ENCODE measurements around the gene WIZ. TPM values are rescaled to one million over a fixed set of nuclear protein-coding genes. Genes with fewer than 3 reads are reported as not detected.
"Not testable (repeated sequence)": the region's sequence is repeated elsewhere in the genome, so short reads cannot be mapped to it uniquely, and the experiment has no call there.

Gene WIZ
- total and polyA plus RNA-seq, 2 donors: 2.9 to 13.3 TPM

DNA sequence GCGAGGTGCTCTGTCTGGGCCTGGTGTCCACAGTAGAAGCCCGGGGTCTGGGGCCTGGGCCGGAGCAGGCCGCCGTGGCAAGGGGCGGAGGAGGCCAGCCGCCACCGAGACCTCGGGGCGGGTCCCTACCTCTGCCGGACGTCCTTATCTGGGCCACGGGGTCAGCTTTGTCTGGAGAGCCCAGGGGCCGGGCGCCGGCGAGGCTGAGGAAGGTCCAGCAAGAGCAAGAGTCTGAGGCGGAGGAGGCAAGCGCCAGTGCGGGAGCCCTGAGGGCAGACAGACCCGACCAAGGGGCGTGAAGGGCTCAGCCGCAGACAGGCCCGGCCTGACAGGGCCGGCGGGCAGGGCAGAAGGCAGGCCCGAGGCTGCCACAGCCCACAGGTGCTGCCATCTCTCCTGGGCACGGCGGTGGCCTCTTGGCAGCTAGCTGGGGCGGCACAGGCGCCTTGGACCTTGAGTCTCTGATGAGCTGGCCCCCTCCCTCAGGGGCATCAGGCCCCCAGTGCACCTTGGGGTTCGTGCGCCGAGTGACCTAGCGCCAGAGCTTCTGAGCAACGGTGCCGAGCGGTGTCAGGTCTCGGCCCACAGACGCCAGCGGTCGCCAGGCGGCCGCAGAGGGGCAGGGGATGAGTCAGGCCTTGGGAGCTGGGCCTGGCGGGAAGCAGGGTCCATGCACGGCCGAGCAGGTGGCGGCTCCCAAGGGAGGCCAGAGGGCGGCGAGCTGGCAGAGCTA is 51.1 kb downstream of the WIZ start:
- Histone ChIP-seq H3K27me3 (ENCODE audit: control insufficient read depth in 2 of 2, insufficient read depth in 1 of 2, low read length in 1 of 2) (no peaks in the 10 kb centered on the region), H3K4me1 (ENCODE audit: control insufficient read depth in 2 of 2, insufficient read depth in 2 of 2, low read length in 2 of 2) (no peaks in the 10 kb centered on the region), H3K27ac (ENCODE audit: low read depth in 1 of 2, low read length in 1 of 2) (no peak overlapping the region), H3K9me3 (ENCODE audit: control insufficient read depth in 2 of 2, insufficient read depth in 1 of 2, low read length in 1 of 2) (no peaks in the 10 kb centered on the region), H3K4me3 (ENCODE audit: low read length in 2 of 2) (no peak overlapping the region), H3K36me3 (ENCODE audit: control insufficient read depth in 2 of 2, insufficient read depth in 2 of 2, low read length in 1 of 2) (peaks cover 84 to 88% of the 10 kb centered on the region in 2 donors)
- DNase-seq (ENCODE audit: low read depth in 6 of 9, low spot score in 9 of 9): no peak
- WGBS: 98% methylated on average over 50 of the region's 50 CpGs

GRCh38 chr19:15397782-15398181 is 52.0 kb downstream of the WIZ start:
- no peaks in the 10 kb centered on the region for H3K9me3 ChIP-seq (ENCODE audit: control insufficient read depth in 2 of 2, insufficient read depth in 1 of 2, low read length in 1 of 2)
- no peak overlapping the region for H3K4me3 ChIP-seq (ENCODE audit: low read length in 2 of 2)
- no peaks in the 10 kb centered on the region for H3K27me3 ChIP-seq (ENCODE audit: control insufficient read depth in 2 of 2, insufficient read depth in 1 of 2, low read length in 1 of 2)
- no peak for DNase-seq (ENCODE audit: low read depth in 6 of 9, low spot score in 9 of 9)
- 96% methylated on average over 11 of the region's 11 CpGs for WGBS
- no peak overlapping the region for H3K27ac ChIP-seq (ENCODE audit: low read depth in 1 of 2, low read length in 1 of 2)
- H3K36me3 ChIP-seq (ENCODE audit: control insufficient read depth in 2 of 2, insufficient read depth in 2 of 2, low read length in 1 of 2): peaks cover 75 to 86% of the 10 kb centered on the region in 2 donors
- H3K4me1 ChIP-seq (ENCODE audit: control insufficient read depth in 2 of 2, insufficient read depth in 2 of 2, low read length in 2 of 2): no peaks in the 10 kb centered on the region

GRCh38 chr19:15397236-15397635 is 52.5 kb downstream of the WIZ start:
- no peak overlapping the region for H3K4me3 ChIP-seq (ENCODE audit: low read length in 2 of 2)
- WGBS: 93% methylated on average over 6 of the region's 6 CpGs
- no peak overlapping the region for H3K27ac ChIP-seq (ENCODE audit: low read depth in 1 of 2, low read length in 1 of 2)
- H3K27me3 ChIP-seq (ENCODE audit: control insufficient read depth in 2 of 2, insufficient read depth in 1 of 2, low read length in 1 of 2): no peaks in the 10 kb centered on the region
- H3K36me3 ChIP-seq (ENCODE audit: control insufficient read depth in 2 of 2, insufficient read depth in 2 of 2, low read length in 1 of 2): peaks cover 70 to 83% of the 10 kb centered on the region in 2 donors
- H3K9me3 ChIP-seq (ENCODE audit: control insufficient read depth in 2 of 2, insufficient read depth in 1 of 2, low read length in 1 of 2): no peaks in the 10 kb centered on the region
- no peak for DNase-seq (ENCODE audit: low read depth in 6 of 9, low spot score in 9 of 9)
- H3K4me1 ChIP-seq (ENCODE audit: control insufficient read depth in 2 of 2, insufficient read depth in 2 of 2, low read length in 2 of 2): no peaks in the 10 kb centered on the region

DNA sequence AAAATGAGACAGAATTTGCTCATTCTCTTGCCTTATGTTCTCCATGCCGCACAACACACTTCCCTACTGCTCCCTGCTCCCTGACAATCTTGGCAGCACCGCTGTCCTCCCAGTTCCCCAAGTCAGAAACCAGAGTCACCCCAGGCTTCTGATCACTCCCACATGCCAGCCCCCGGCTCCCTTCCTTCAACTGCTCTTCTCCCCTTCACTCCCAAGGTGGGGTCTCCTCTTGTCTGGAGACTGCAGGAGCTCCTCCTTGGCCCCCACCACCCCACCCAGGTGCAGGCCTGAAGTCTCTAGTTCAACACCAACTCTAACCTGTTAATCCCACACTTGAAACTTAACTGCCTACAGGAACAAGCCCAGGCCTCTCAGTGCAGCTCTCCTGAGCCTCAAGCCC is 53.3 kb downstream of the WIZ start:
- H3K4me3 ChIP-seq (ENCODE audit: low read length in 2 of 2): no peak overlapping the region
- H3K4me1 ChIP-seq (ENCODE audit: control insufficient read depth in 2 of 2, insufficient read depth in 2 of 2, low read length in 2 of 2): no peaks in the 10 kb centered on the region
- WGBS: 97% methylated on average over 3 of the region's 3 CpGs
- no peak overlapping the region for H3K27ac ChIP-seq (ENCODE audit: low read depth in 1 of 2, low read length in 1 of 2)
- peaks cover 70 to 81% of the 10 kb centered on the region in 2 donors for H3K36me3 ChIP-seq (ENCODE audit: control insufficient read depth in 2 of 2, insufficient read depth in 2 of 2, low read length in 1 of 2)
- no peaks in the 10 kb centered on the region for H3K27me3 ChIP-seq (ENCODE audit: control insufficient read depth in 2 of 2, insufficient read depth in 1 of 2, low read length in 1 of 2)
- H3K9me3 ChIP-seq (ENCODE audit: control insufficient read depth in 2 of 2, insufficient read depth in 1 of 2, low read length in 1 of 2): no peaks in the 10 kb centered on the region
- no peak for DNase-seq (ENCODE audit: low read depth in 6 of 9, low spot score in 9 of 9)

- peaks cover 62 to 75% of the 10 kb centered on the region in 2 donors for H3K36me3 ChIP-seq (ENCODE audit: control insufficient read depth in 2 of 2, insufficient read depth in 2 of 2, low read length in 1 of 2)
- WGBS: 97% methylated on average over 17 of the region's 17 CpGs
- H3K9me3 ChIP-seq (ENCODE audit: control insufficient read depth in 2 of 2, insufficient read depth in 1 of 2, low read length in 1 of 2); H3K4me3 ChIP-seq (ENCODE audit: low read length in 2 of 2); H3K4me1 ChIP-seq (ENCODE audit: control insufficient read depth in 2 of 2, insufficient read depth in 2 of 2, low read length in 2 of 2); H3K27ac ChIP-seq (ENCODE audit: low read depth in 1 of 2, low read length in 1 of 2); DNase-seq (ENCODE audit: low read depth in 6 of 9, low spot score in 9 of 9); H3K27me3 ChIP-seq (ENCODE audit: control insufficient read depth in 2 of 2, insufficient read depth in 1 of 2, low read length in 1 of 2): not testable (repeated sequence)
Observed at GRCh38 chr19:15395251-15395650, 54.5 kb downstream of the WIZ start.

DNA sequence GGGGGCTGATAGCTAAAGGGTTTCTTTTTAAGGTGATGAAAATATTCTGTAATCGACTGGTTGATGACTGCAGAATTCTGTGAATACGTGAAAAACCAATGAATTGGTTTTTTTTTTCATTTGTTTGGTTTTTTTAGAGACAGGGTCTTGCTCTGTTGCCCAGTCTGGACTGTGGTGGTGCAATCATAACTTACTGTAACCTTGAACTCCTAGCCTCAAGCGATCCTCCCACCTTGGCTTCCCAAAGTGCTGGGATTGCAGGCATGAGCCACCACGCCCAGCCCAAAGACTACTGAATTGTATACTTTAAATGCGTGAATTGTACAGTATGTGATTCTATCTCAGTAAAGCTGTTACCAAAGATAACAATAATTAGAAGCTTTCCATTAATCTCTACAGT is 55.3 kb downstream of the WIZ start:
- Histone ChIP-seq H3K4me3 (ENCODE audit: low read length in 2 of 2) (no peak overlapping the region), H3K9me3 (ENCODE audit: control insufficient read depth in 2 of 2, insufficient read depth in 1 of 2, low read length in 1 of 2) (no peaks in the 10 kb centered on the region), H3K36me3 (ENCODE audit: control insufficient read depth in 2 of 2, insufficient read depth in 2 of 2, low read length in 1 of 2) (peaks cover 58 to 72% of the 10 kb centered on the region in 2 donors), H3K27me3 (ENCODE audit: control insufficient read depth in 2 of 2, insufficient read depth in 1 of 2, low read length in 1 of 2) (no peaks in the 10 kb centered on the region), H3K27ac (ENCODE audit: low read depth in 1 of 2, low read length in 1 of 2) (no peak overlapping the region), H3K4me1 (ENCODE audit: control insufficient read depth in 2 of 2, insufficient read depth in 2 of 2, low read length in 2 of 2) (no peaks in the 10 kb centered on the region)
- 99% methylated on average over 5 of the region's 5 CpGs for WGBS
- DNase-seq (ENCODE audit: low read depth in 6 of 9, low spot score in 9 of 9): no peak

- Histone ChIP-seq H3K4me3 (ENCODE audit: low read length in 2 of 2) (no peak overlapping the region), H3K4me1 (ENCODE audit: control insufficient read depth in 2 of 2, insufficient read depth in 2 of 2, low read length in 2 of 2) (no peaks in the 10 kb centered on the region), H3K27me3 (ENCODE audit: control insufficient read depth in 2 of 2, insufficient read depth in 1 of 2, low read length in 1 of 2) (no peaks in the 10 kb centered on the region), H3K27ac (ENCODE audit: low read depth in 1 of 2, low read length in 1 of 2) (no peak overlapping the region), H3K9me3 (ENCODE audit: control insufficient read depth in 2 of 2, insufficient read depth in 1 of 2, low read length in 1 of 2) (no peaks in the 10 kb centered on the region), H3K36me3 (ENCODE audit: control insufficient read depth in 2 of 2, insufficient read depth in 2 of 2, low read length in 1 of 2) (peaks cover 55 to 71% of the 10 kb centered on the region in 2 donors)
- no peak for DNase-seq (ENCODE audit: low read depth in 6 of 9, low spot score in 9 of 9)
Observed at GRCh38 chr19:15393963-15394362, 55.8 kb downstream of the WIZ start.

DNA sequence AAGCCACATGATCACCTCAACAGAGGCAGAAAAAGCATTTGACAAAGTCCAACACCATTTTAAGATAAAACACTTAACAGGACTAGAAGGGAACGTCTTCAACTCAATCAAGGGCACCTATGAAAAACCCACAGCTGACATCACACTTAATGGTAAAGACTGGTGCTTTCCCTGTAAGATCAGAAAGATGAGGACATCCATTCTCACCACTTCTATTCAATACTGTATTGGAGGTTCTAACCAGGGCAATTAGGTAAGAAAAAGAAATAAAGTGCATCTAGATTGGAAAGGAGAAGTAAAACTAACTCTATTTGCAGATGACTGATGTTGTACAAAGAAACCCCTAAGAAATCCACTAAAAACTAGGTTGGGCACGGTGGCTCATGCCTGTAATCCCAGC is 58.9 kb downstream of the WIZ start:
- H3K4me3 ChIP-seq (ENCODE audit: low read length in 2 of 2): no peak overlapping the region
- H3K27me3 ChIP-seq (ENCODE audit: control insufficient read depth in 2 of 2, insufficient read depth in 1 of 2, low read length in 1 of 2): no peaks in the 10 kb centered on the region
- DNase-seq (ENCODE audit: low read depth in 6 of 9, low spot score in 9 of 9): no peak
- no peaks in the 10 kb centered on the region for H3K9me3 ChIP-seq (ENCODE audit: control insufficient read depth in 2 of 2, insufficient read depth in 1 of 2, low read length in 1 of 2)
- no peak overlapping the region for H3K27ac ChIP-seq (ENCODE audit: low read depth in 1 of 2, low read length in 1 of 2)
- 96% methylated on average over 2 of the region's 2 CpGs for WGBS
- H3K36me3 ChIP-seq (ENCODE audit: control insufficient read depth in 2 of 2, insufficient read depth in 2 of 2, low read length in 1 of 2): peaks cover 33 to 48% of the 10 kb centered on the region in 2 donors
- no peaks in the 10 kb centered on the region for H3K4me1 ChIP-seq (ENCODE audit: control insufficient read depth in 2 of 2, insufficient read depth in 2 of 2, low read length in 2 of 2)

GRCh38 chr19:15381864-15382263 is 67.9 kb downstream of the WIZ start:
- Histone ChIP-seq H3K27me3 (ENCODE audit: control insufficient read depth in 2 of 2, insufficient read depth in 1 of 2, low read length in 1 of 2) (no peaks in the 10 kb centered on the region), H3K4me3 (ENCODE audit: low read length in 2 of 2) (no peak overlapping the region), H3K27ac (ENCODE audit: low read depth in 1 of 2, low read length in 1 of 2) (no peak overlapping the region), H3K4me1 (ENCODE audit: control insufficient read depth in 2 of 2, insufficient read depth in 2 of 2, low read length in 2 of 2) (peaks cover 6 to 20% of the 10 kb centered on the region in 2 donors), H3K9me3 (ENCODE audit: control insufficient read depth in 2 of 2, insufficient read depth in 1 of 2, low read length in 1 of 2) (peaks cover 0 to 1% of the 10 kb centered on the region in 2 donors), H3K36me3 (ENCODE audit: control insufficient read depth in 2 of 2, insufficient read depth in 2 of 2, low read length in 1 of 2) (peaks cover 4 to 10% of the 10 kb centered on the region in 2 donors)
- no peak for DNase-seq (ENCODE audit: low read depth in 6 of 9, low spot score in 9 of 9)
- WGBS: 96% methylated on average over 6 of the region's 6 CpGs
